Fibroblast of lung (primary cell): ENCODE measurements around the gene RFX8.

Experiments used
- EZH2 ChIP-seq: IDR thresholded peaks from 2 replicates; pipeline ENCODE4 v1.5.1; 2012; ENCODE audit warnings: low read length, control low read depth, mild to moderate bottlenecking; ENCODE audit errors: missing control alignments
- TF ChIP-seq, protein P1 (sequence below), 2 donors: IDR thresholded peaks in 1 of 2; conservative IDR thresholded peaks in 1 of 2; 1 replicate in 1 of 2; 2 replicates in 1 of 2; pipeline ENCODE4 v1.5.1; 2011 to 2012; ENCODE audit warnings: low read length in 2 of 2, control low read depth in 1 of 2, inconsistent platforms in 1 of 2, low read depth in 1 of 2, mild to moderate bottlenecking in 1 of 2

DNA sequence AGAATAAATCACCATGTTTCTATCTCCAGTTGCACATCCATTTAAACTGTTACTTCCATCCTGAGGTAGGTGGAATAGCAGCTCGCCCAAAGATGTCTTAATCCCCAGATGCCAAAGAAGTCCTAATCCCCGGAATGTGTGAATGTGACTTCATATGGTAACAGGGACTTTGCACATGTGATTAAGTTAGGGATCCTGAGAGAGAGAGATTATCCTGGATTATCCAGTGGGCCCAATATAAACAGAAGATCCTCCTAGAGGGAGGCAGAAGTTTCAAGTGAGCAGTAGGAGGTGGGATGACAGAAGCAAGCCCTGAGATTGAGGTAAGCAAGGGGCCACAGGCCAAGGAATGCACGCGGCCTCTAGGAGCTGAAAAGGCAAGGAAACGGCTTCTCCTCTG, 107.4 kb downstream of the RFX8 start:
- no peak for TF ChIP-seq EZH2
- TF ChIP-seq, protein P1, sequence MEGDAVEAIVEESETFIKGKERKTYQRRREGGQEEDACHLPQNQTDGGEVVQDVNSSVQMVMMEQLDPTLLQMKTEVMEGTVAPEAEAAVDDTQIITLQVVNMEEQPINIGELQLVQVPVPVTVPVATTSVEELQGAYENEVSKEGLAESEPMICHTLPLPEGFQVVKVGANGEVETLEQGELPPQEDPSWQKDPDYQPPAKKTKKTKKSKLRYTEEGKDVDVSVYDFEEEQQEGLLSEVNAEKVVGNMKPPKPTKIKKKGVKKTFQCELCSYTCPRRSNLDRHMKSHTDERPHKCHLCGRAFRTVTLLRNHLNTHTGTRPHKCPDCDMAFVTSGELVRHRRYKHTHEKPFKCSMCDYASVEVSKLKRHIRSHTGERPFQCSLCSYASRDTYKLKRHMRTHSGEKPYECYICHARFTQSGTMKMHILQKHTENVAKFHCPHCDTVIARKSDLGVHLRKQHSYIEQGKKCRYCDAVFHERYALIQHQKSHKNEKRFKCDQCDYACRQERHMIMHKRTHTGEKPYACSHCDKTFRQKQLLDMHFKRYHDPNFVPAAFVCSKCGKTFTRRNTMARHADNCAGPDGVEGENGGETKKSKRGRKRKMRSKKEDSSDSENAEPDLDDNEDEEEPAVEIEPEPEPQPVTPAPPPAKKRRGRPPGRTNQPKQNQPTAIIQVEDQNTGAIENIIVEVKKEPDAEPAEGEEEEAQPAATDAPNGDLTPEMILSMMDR (conservative IDR thresholded peaks at IDR 0.05 in 1 of 2, IDR thresholded peaks at IDR 0.05 in 1 of 2; ENCODE audit: low read depth in 1 of 2, low read length in 2 of 2), result no peak
